Measurements from ENCODE around the gene SRRM2.
A peak's percentile ranks its signal among the peaks of the same experiment; 100 is the strongest.

Gene SRRM2

GRCh38 chr16:2766430-2767139 is 14.1 kb downstream of the SRRM2 start:
- Histone ChIP-seq H3K27ac (ENCODE audit: low read depth, low read length) (no peak overlapping the region), H3K9ac (ENCODE audit: low read depth, low read length) (no peak overlapping the region), H3K4me1 (ENCODE audit: insufficient read depth, low read length) (no peaks in the 10 kb centered on the region), H3K4me3 (ENCODE audit: low read length) (no peak overlapping the region), H3K9me3 (ENCODE audit: insufficient read depth, low read depth, low read length) (peaks cover 33% of the 10 kb centered on the region), H3K36me3 (ENCODE audit: insufficient read depth, low read length) (peaks cover 100% of the 10 kb centered on the region), H3K27me3 (ENCODE audit: insufficient read depth, low read length) (no peaks in the 10 kb centered on the region)
- 97% methylated on average over 44 of the region's 44 CpGs for WGBS

- no peak overlapping the region for H3K9ac ChIP-seq (ENCODE audit: low read depth, low read length)
- H3K27ac ChIP-seq (ENCODE audit: low read depth, low read length) = no peak overlapping the region
- peaks cover 100% of the 10 kb centered on the region for H3K36me3 ChIP-seq (ENCODE audit: insufficient read depth, low read length)
- WGBS = 96% methylated on average over 19 of the region's 19 CpGs
- H3K9me3 ChIP-seq (ENCODE audit: insufficient read depth, low read depth, low read length) = peaks cover 27% of the 10 kb centered on the region; the same call in 1 of the 2 replicates
- H3K4me3 ChIP-seq (ENCODE audit: low read length) = no peak overlapping the region
- H3K4me1 ChIP-seq (ENCODE audit: insufficient read depth, low read length) = no peaks in the 10 kb centered on the region
- H3K27me3 ChIP-seq (ENCODE audit: insufficient read depth, low read length) = no peaks in the 10 kb centered on the region
Measured at GRCh38 chr16:2767140-2767731, 14.8 kb downstream of the SRRM2 start.

GRCh38 chr16:2767891-2768290 is 15.5 kb downstream of the SRRM2 start:
- Histone ChIP-seq H3K4me1 (ENCODE audit: insufficient read depth, low read length) (no peaks in the 10 kb centered on the region), H3K27ac (ENCODE audit: low read depth, low read length) (no peak overlapping the region), H3K4me3 (ENCODE audit: low read length) (no peak overlapping the region), H3K9me3 (ENCODE audit: insufficient read depth, low read depth, low read length) (peaks cover 20% of the 10 kb centered on the region; the same call in 1 of the 2 replicates), H3K27me3 (ENCODE audit: insufficient read depth, low read length) (no peaks in the 10 kb centered on the region), H3K36me3 (ENCODE audit: insufficient read depth, low read length) (peaks cover 99% of the 10 kb centered on the region), H3K9ac (ENCODE audit: low read depth, low read length) (no peak overlapping the region)
- 90% methylated on average over 14 of the region's 14 CpGs for WGBS

DNA sequence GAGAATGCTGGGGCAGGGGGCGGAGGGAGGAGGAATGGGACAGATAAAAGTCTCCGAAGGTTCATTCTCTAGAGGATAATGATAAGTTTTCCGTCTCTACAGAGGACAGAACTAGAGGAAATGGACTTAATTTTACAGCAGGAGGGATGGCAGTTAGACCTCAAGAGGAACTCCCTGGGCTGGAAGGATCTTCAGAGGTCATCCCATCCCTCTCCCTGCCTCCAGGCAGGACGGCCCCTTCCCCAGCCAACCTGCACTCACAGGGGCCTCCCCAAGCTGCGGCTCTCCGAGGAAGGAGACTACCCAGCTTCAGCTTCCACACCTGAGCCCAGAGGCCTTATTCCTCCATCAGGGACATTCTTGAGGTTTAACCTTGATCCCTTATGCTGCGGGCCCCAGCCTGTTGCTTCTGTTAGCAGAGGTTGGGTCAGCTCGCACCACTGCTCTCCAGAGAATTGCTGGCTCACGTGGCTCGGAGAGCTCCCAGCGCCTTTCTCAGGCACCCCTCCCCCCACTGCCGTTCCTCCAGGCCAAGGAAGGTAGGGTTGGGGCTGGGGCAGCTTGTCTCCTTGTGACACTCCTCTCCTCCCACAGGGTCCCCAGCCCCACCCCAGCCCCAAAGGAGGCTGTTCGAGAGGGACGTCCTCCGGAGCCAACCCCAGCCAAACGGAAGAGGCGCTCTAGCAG is 16.1 kb downstream of the SRRM2 start:
- WGBS = 92% methylated on average over 17 of the region's 17 CpGs

DNA sequence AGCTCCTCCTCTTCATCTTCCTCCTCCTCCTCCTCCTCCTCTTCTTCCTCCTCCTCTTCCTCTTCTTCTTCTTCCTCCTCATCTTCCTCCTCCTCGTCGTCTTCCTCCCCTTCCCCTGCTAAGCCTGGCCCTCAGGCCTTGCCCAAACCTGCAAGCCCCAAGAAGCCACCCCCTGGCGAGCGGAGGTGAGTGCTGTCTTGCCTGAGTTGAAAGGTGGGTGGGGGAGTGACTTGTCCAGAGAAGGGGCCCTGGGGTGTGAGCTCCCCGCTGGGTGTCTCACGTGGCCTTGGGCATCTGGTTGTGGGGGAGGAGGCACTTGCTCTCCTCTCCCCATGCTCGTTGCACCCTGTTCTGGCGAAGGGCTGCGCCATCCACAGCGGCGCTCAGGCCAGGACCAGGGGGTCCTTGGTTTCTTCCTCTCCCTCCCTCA is 16.7 kb downstream of the SRRM2 start:
- no peaks in the 10 kb centered on the region for H3K4me1 ChIP-seq (ENCODE audit: insufficient read depth, low read length)
- H3K36me3 ChIP-seq (ENCODE audit: insufficient read depth, low read length) = peaks cover 99% of the 10 kb centered on the region
- H3K9ac ChIP-seq (ENCODE audit: low read depth, low read length) = no peak overlapping the region
- no peaks in the 10 kb centered on the region for H3K27me3 ChIP-seq (ENCODE audit: insufficient read depth, low read length)
- H3K9me3 ChIP-seq (ENCODE audit: insufficient read depth, low read depth, low read length) = peaks cover 9% of the 10 kb centered on the region; the same call in 1 of the 2 replicates
- no peak overlapping the region for H3K27ac ChIP-seq (ENCODE audit: low read depth, low read length)
- 94% methylated on average over 11 of the region's 11 CpGs for WGBS
- no peak overlapping the region for H3K4me3 ChIP-seq (ENCODE audit: low read length)

More for the DNA sequence above, 16.1 kb downstream of the SRRM2 start:
- H3K9ac ChIP-seq (ENCODE audit: low read depth, low read length) = no peak overlapping the region
- no peaks in the 10 kb centered on the region for H3K27me3 ChIP-seq (ENCODE audit: insufficient read depth, low read length)
- H3K27ac ChIP-seq (ENCODE audit: low read depth, low read length) = no peak overlapping the region
- H3K9me3 ChIP-seq (ENCODE audit: insufficient read depth, low read depth, low read length) = peaks cover 14% of the 10 kb centered on the region; the same call in 1 of the 2 replicates
- H3K36me3 ChIP-seq (ENCODE audit: insufficient read depth, low read length) = peaks cover 99% of the 10 kb centered on the region
- H3K4me1 ChIP-seq (ENCODE audit: insufficient read depth, low read length) = no peaks in the 10 kb centered on the region
- H3K4me3 ChIP-seq (ENCODE audit: low read length) = no peak overlapping the region

DNA sequence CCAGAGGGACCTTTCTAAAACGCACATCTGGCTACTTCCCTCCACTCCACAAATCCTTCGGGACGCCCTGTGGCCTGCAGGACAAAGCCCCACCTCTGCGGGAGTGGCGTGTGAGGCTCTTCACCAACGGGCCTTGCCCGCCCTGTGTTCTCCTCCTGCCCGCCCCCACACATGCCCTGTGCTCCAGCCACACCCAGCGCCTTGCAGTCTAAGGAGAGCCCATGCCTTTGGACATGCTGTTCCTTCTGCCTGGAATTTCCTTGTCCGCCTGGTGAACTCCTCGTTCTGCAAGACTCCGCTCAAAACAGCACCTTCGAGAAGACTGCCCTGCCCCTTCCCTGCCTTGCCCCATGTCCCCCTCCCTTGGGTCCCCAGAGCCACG is 17.2 kb downstream of the SRRM2 start:
- peaks cover 3% of the 10 kb centered on the region; the same call in 1 of the 2 replicates for H3K9me3 ChIP-seq (ENCODE audit: insufficient read depth, low read depth, low read length)
- H3K4me3 ChIP-seq (ENCODE audit: low read length) = no peak overlapping the region
- no peak overlapping the region for H3K9ac ChIP-seq (ENCODE audit: low read depth, low read length)
- 92% methylated on average over 14 of the region's 14 CpGs for WGBS
- H3K27ac ChIP-seq (ENCODE audit: low read depth, low read length) = no peak overlapping the region; the same call in 1 of the 2 replicates
- peaks cover 99% of the 10 kb centered on the region for H3K36me3 ChIP-seq (ENCODE audit: insufficient read depth, low read length)
- no peaks in the 10 kb centered on the region for H3K27me3 ChIP-seq (ENCODE audit: insufficient read depth, low read length)
- no peaks in the 10 kb centered on the region for H3K4me1 ChIP-seq (ENCODE audit: insufficient read depth, low read length)

DNA sequence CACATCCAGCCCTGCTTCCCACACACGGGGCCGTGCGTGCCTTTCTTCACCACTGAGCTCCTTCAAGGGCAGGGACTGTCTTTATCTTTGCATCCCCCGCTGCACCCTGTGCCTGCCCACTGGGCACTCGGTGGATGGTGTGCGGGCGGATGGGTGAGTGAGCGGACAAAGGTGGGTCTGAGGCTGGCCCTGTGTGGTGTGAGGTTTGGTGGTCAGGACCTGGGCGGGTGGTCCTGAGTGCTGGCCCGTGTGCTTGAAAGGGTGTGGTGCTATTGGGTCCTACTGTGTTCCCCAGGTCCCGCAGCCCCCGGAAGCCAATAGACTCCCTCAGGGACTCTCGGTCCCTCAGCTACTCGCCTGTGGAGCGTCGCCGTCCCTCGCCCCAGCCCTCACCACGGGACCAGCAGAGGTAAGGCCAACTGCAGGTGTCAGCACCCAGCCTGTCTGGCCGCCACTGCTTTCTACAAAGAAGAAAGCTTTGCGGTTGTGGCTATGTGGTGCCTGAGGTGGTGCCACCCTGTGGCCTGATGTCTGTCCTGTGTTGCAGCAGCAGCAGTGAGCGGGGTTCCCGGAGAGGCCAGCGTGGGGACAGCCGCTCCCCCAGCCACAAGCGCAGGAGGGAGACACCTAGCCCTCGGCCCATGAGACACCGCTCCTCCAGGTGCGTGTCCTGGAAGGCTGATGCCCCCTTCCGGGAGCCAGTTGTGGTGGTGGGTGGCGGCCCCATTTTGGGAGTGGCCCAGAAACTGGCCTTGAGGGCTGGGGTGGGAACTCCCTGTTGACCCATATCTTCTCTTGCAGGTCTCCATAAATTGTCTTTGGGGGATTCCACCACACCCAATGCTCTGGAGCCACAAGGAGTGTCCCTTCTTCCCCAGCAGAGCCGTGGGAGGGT is 17.9 kb downstream of the SRRM2 start:
- Histone ChIP-seq H3K36me3 (ENCODE audit: insufficient read depth, low read length) (peaks cover 99% of the 10 kb centered on the region), H3K4me1 (ENCODE audit: insufficient read depth, low read length) (no peaks in the 10 kb centered on the region), H3K27me3 (ENCODE audit: insufficient read depth, low read length) (no peaks in the 10 kb centered on the region), H3K9me3 (ENCODE audit: insufficient read depth, low read depth, low read length) (no peaks in the 10 kb centered on the region), H3K27ac (ENCODE audit: low read depth, low read length) (peak overlapping the region; percentile 16; the same call in 1 of the 2 replicates), H3K4me3 (ENCODE audit: low read length) (no peak overlapping the region), H3K9ac (ENCODE audit: low read depth, low read length) (no peak overlapping the region)
- WGBS = 93% methylated on average over 32 of the region's 32 CpGs

- WGBS = 94% methylated on average over 18 of the region's 18 CpGs
- Histone ChIP-seq H3K4me3 (ENCODE audit: low read length) (no peak overlapping the region), H3K27ac (ENCODE audit: low read depth, low read length) (peak overlapping the region; percentile 61; the same call in 1 of the 2 replicates), H3K9ac (ENCODE audit: low read depth, low read length) (no peak overlapping the region), H3K4me1 (ENCODE audit: insufficient read depth, low read length) (0 out of 2 replicates have a peak, but pooled peaks cover 5% of the 10 kb centered on the region), H3K9me3 (ENCODE audit: insufficient read depth, low read depth, low read length) (no peaks in the 10 kb centered on the region), H3K27me3 (ENCODE audit: insufficient read depth, low read length) (no peaks in the 10 kb centered on the region), H3K36me3 (ENCODE audit: insufficient read depth, low read length) (peaks cover 91% of the 10 kb centered on the region)
Measured at GRCh38 chr16:2771496-2772402, 19.3 kb downstream of the SRRM2 start.

GRCh38 chr16:2773188-2773968 is 20.9 kb downstream of the SRRM2 start:
- H3K27ac ChIP-seq (ENCODE audit: low read depth, low read length) = peak overlapping the region; percentile 59; the same call in 1 of the 2 replicates
- no peaks in the 10 kb centered on the region for H3K9me3 ChIP-seq (ENCODE audit: insufficient read depth, low read depth, low read length)
- H3K4me1 ChIP-seq (ENCODE audit: insufficient read depth, low read length) = 0 out of 2 replicates have a peak, but pooled peaks cover 5% of the 10 kb centered on the region
- no peaks in the 10 kb centered on the region for H3K27me3 ChIP-seq (ENCODE audit: insufficient read depth, low read length)
- H3K9ac ChIP-seq (ENCODE audit: low read depth, low read length) = no peak overlapping the region
- 90% methylated on average over 11 of the region's 12 CpGs for WGBS
- H3K4me3 ChIP-seq (ENCODE audit: low read length) = no peak overlapping the region
- H3K36me3 ChIP-seq (ENCODE audit: insufficient read depth, low read length) = peaks cover 74% of the 10 kb centered on the region

Measured in HUES64 (cell line).